H9 (cell line): ENCODE measurements around the gene TYSND1. TPM values are rescaled to one million over a fixed set of nuclear protein-coding genes. Genes with fewer than 3 reads are reported as not detected.

Experiments used
- DNase-seq: peaks from one replicate; pipeline ENCODE4 v3.0.0-alpha.2; 2017
- H2AFZ ChIP-seq: one replicate; pipeline ENCODE4 v1.6.1; 2013; ENCODE audit warnings: mild to moderate bottlenecking, low read length, control low read depth, moderate library complexity
- H2AK5ac ChIP-seq: 2 replicates; pipeline ENCODE4 v1.6.1; 2013; ENCODE audit warnings: low read length, control low read depth, mixed read lengths; ENCODE audit not compliant: insufficient read length
- H2BK120ac ChIP-seq: one replicate; pipeline ENCODE4 v1.6.1; 2013; ENCODE audit warnings: low read depth, mild to moderate bottlenecking, low read length, control low read depth, inconsistent platforms; ENCODE audit not compliant: poor library complexity, severe bottlenecking
- H2BK12ac ChIP-seq: 2 replicates; pipeline ENCODE4 v1.6.1; 2013; ENCODE audit warnings: low read length, control low read depth, mixed read lengths, low read depth; ENCODE audit not compliant: insufficient read length
- H2BK15ac ChIP-seq: 2 replicates; pipeline ENCODE4 v1.6.1; 2013; ENCODE audit warnings: low read depth, low read length, control low read depth
- H2BK20ac ChIP-seq: one replicate; pipeline ENCODE4 v1.6.1; 2013; ENCODE audit warnings: low read depth, mild to moderate bottlenecking, low read length, control low read depth, inconsistent platforms; ENCODE audit not compliant: poor library complexity, severe bottlenecking
- H2BK5ac ChIP-seq: 2 replicates; pipeline ENCODE4 v1.6.1; 2013; ENCODE audit warnings: low read length, control low read depth, mixed read lengths; ENCODE audit not compliant: insufficient read length
- H3K14ac ChIP-seq: 2 replicates; pipeline ENCODE4 v1.6.1; 2013; ENCODE audit warnings: low read length, control low read depth; ENCODE audit not compliant: insufficient read depth
- H3K18ac ChIP-seq: 2 replicates; pipeline ENCODE4 v1.6.1; 2013; ENCODE audit warnings: low read depth, mild to moderate bottlenecking, mixed read lengths, low read length, control low read depth; ENCODE audit not compliant: insufficient read length
- H3K23ac ChIP-seq: 2 replicates; pipeline ENCODE4 v1.6.1; 2013; ENCODE audit warnings: low read length, control low read depth, mixed read lengths, low read depth; ENCODE audit not compliant: insufficient read length
- H3K23me2 ChIP-seq: 2 replicates; pipeline ENCODE4 v1.6.1; 2013; ENCODE audit warnings: low read depth, mild to moderate bottlenecking, mixed read lengths, low read length, control low read depth; ENCODE audit not compliant: insufficient read length, poor library complexity, severe bottlenecking
- H3K27ac ChIP-seq: 2 replicates; pipeline ENCODE4 v1.5.1; 2013; ENCODE audit warnings: low read length, control low read depth, mixed read lengths, low read depth; ENCODE audit not compliant: insufficient read length
- H3K27me3 ChIP-seq: 2 replicates; pipeline ENCODE4 v1.6.1; 2013; ENCODE audit warnings: low read length, control low read depth, inconsistent platforms; ENCODE audit not compliant: insufficient read depth
- H3K4ac ChIP-seq: 2 replicates; pipeline ENCODE4 v1.6.1; 2013; ENCODE audit warnings: low read depth, mild to moderate bottlenecking, control low read depth, inconsistent platforms, low read length, moderate library complexity
- H3K4me1 ChIP-seq: 2 replicates; pipeline ENCODE4 v1.6.1; 2013; ENCODE audit warnings: low read length, control low read depth, inconsistent platforms; ENCODE audit not compliant: insufficient read depth
- H3K4me2 ChIP-seq: 2 replicates; pipeline ENCODE4 v1.6.1; 2013; ENCODE audit warnings: low read length, control low read depth, mixed read lengths; ENCODE audit not compliant: insufficient read length, insufficient read depth
- H3K56ac ChIP-seq: 2 replicates; pipeline ENCODE4 v1.6.1; 2013; ENCODE audit warnings: low read depth, mild to moderate bottlenecking, mixed read lengths, low read length, control low read depth; ENCODE audit not compliant: insufficient read length
- H3K79me1 ChIP-seq: 2 replicates; pipeline ENCODE4 v1.6.1; 2013; ENCODE audit warnings: low read depth, mild to moderate bottlenecking, moderate library complexity, low read length, control low read depth, inconsistent platforms; ENCODE audit not compliant: insufficient read depth, poor library complexity, severe bottlenecking
- H3K79me2 ChIP-seq: 2 replicates; pipeline ENCODE4 v1.6.1; 2013; ENCODE audit warnings: low read length, control low read depth, inconsistent platforms; ENCODE audit not compliant: insufficient read depth
- H3K9ac ChIP-seq: 2 replicates; pipeline ENCODE4 v1.6.1; 2013; ENCODE audit warnings: low read length, control low read depth, mixed read lengths; ENCODE audit not compliant: insufficient read length; ENCODE audit errors: extremely low read depth
- H3K9me3 ChIP-seq: one replicate; pipeline ENCODE4 v1.6.1; 2013; ENCODE audit warnings: low read depth, low read length, inconsistent platforms; ENCODE audit not compliant: control insufficient read depth
- H3T11ph ChIP-seq: one replicate; pipeline ENCODE4 v1.6.1; 2013; ENCODE audit warnings: mild to moderate bottlenecking, low read length, control low read depth, inconsistent platforms
- H4K20me1 ChIP-seq: one replicate; pipeline ENCODE4 v1.6.1; 2013; ENCODE audit not compliant: control insufficient read depth, insufficient read length, insufficient read depth
- H4K5ac ChIP-seq: 2 replicates; pipeline ENCODE4 v1.6.1; 2013; ENCODE audit warnings: low read depth, mild to moderate bottlenecking, mixed read lengths, low read length, control low read depth; ENCODE audit not compliant: insufficient read length
- H4K8ac ChIP-seq: replicated peaks from 2 replicates; pipeline ENCODE4 v1.6.1; 2013; ENCODE audit warnings: low read length, control low read depth, mixed read lengths, low read depth; ENCODE audit not compliant: insufficient read length
- H4K91ac ChIP-seq: 2 replicates; pipeline ENCODE4 v1.6.1; 2013; ENCODE audit warnings: low read depth, mild to moderate bottlenecking, moderate library complexity, mixed read lengths, low read length, control low read depth; ENCODE audit not compliant: insufficient read length
- H3K27ac Mint-ChIP-seq, 3 experiments: 2 replicates in 2 of 3; 3 replicates in 1 of 3; pipeline ENCODE4 v1.8.0; 2020 to 2021; ENCODE audit warnings: mixed read lengths in 3 of 3, mild to moderate bottlenecking in 1 of 3, moderate library complexity in 1 of 3
- H3K27me3 Mint-ChIP-seq: 2 replicates; pipeline ENCODE4 v1.8.0; 2021; ENCODE audit warnings: low read depth, mild to moderate bottlenecking, moderate library complexity, mixed read lengths
- H3K36me3 Mint-ChIP-seq, 3 experiments: 2 replicates in 2 of 3; 3 replicates in 1 of 3; pipeline ENCODE4 v1.8.0; 2020 to 2021; ENCODE audit warnings: low read depth in 3 of 3, mixed read lengths in 3 of 3; ENCODE audit not compliant: insufficient read depth in 1 of 3
- H3K4me1 Mint-ChIP-seq, 2 experiments: 2 replicates each; pipeline ENCODE4 v1.8.0; 2020; ENCODE audit warnings: mixed read lengths in 2 of 2
- H3K4me3 Mint-ChIP-seq, 2 experiments: 2 replicates in 1 of 2; 3 replicates in 1 of 2; pipeline ENCODE4 v1.8.0; 2020 to 2021; ENCODE audit warnings: mild to moderate bottlenecking in 2 of 2, mixed read lengths in 2 of 2, moderate library complexity in 1 of 2
- H3K9me3 Mint-ChIP-seq, 2 experiments: 2 replicates in 1 of 2; 3 replicates in 1 of 2; pipeline ENCODE4 v1.8.0; 2020; ENCODE audit warnings: mild to moderate bottlenecking in 2 of 2, mixed read lengths in 2 of 2, moderate library complexity in 1 of 2
- whole genome bisulfite sequencing: extraction: QIAGEN DNeasy Blood & Tissue Kit; methylation state at CpG from one replicate; pipeline ENCODE4 v1.1.7; 2013; ENCODE audit warnings: missing lambda C conversion rate, low lambda C conversion rate, mixed read lengths; ENCODE audit not compliant: insufficient read length; ENCODE audit errors: extremely low coverage; 5-methylcytosine and 5-hydroxymethylcytosine counted together
- total RNA-seq: library from RNA; stranded (reverse); gene quantifications from 2 replicates; pipeline ENCODE4 v1.2.1, GENCODE V29; 2021
- TF ChIP-seq, protein P1 (sequence below): fragments of 200-600 bp; sonication (generic); conservative IDR thresholded peaks from 3 replicates; pipeline ENCODE4 v1.8.0; 2021; ENCODE audit warnings: antibody characterized with exemption, mild to moderate bottlenecking

TYSND1 gene
- total RNA-seq, 1 experiment from 2014 or later: 12.8 TPM

DNA sequence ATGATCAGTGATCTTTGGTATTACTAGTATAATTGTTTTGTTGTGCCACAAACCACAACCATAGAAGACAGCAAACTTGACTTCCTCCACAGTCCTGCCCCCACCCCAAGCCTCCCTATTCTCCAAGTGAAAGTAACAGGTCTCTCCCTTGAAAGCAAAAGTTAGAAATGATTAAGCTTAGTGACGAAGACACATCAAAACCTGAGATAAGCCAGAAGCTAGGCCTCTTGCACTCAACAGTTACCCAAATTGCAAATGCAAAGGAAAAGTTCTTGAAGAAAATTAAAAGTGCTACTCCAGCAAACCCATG, 16.3 kb upstream of the TYSND1 start:
- H4K5ac ChIP-seq: no peak overlapping the region
- no peaks in the 10 kb centered on the region for H3K23me2 ChIP-seq
- no peak overlapping the region for H2BK20ac ChIP-seq
- no peaks in the 10 kb centered on the region for H3K9me3 ChIP-seq
- Mint-ChIP-seq H3K27me3 (no peaks in the 10 kb centered on the region), H3K9me3 (no peaks in the 10 kb centered on the region), H3K27ac (peak overlapping the region in 2 of 3 experiments; percentile 32 to 91; a peak in 4 of 7 replicates), H3K36me3 (peaks cover 4 to 44% (median 36%) of the 10 kb centered on the region in 3 experiments; a peak in 5 of 7 replicates), H3K4me1 (peaks cover 7 to 14% of the 10 kb centered on the region in 2 experiments), H3K4me3 (no peak overlapping the region)
- H4K20me1 ChIP-seq: no peaks in the 10 kb centered on the region
- no peak overlapping the region for H3K14ac ChIP-seq
- no CpG with 5 or more reads among the region's 1 CpG for WGBS
- TF ChIP-seq, protein P1, sequence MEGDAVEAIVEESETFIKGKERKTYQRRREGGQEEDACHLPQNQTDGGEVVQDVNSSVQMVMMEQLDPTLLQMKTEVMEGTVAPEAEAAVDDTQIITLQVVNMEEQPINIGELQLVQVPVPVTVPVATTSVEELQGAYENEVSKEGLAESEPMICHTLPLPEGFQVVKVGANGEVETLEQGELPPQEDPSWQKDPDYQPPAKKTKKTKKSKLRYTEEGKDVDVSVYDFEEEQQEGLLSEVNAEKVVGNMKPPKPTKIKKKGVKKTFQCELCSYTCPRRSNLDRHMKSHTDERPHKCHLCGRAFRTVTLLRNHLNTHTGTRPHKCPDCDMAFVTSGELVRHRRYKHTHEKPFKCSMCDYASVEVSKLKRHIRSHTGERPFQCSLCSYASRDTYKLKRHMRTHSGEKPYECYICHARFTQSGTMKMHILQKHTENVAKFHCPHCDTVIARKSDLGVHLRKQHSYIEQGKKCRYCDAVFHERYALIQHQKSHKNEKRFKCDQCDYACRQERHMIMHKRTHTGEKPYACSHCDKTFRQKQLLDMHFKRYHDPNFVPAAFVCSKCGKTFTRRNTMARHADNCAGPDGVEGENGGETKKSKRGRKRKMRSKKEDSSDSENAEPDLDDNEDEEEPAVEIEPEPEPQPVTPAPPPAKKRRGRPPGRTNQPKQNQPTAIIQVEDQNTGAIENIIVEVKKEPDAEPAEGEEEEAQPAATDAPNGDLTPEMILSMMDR: no peak
- H2BK5ac ChIP-seq: no peak overlapping the region
- no peak overlapping the region for H2BK120ac ChIP-seq
- H3K23ac ChIP-seq: no peak overlapping the region
- H3T11ph ChIP-seq: no peak overlapping the region
- H2BK15ac ChIP-seq: no peak overlapping the region
- no peaks in the 10 kb centered on the region for H3K79me1 ChIP-seq
- no peak overlapping the region for H4K91ac ChIP-seq
- no peaks in the 10 kb centered on the region for H3K4me1 ChIP-seq
- H3K27me3 ChIP-seq: no peaks in the 10 kb centered on the region
- no peak overlapping the region for H2AK5ac ChIP-seq
- H3K9ac ChIP-seq: no peak overlapping the region
- H4K8ac ChIP-seq: no peak overlapping the region
- H3K4me2 ChIP-seq: no peak overlapping the region
- H3K79me2 ChIP-seq: peaks cover 25% of the 10 kb centered on the region; the same call in 1 of the 2 replicates
- no peak overlapping the region for H3K27ac ChIP-seq
- H2BK12ac ChIP-seq: no peak overlapping the region
- no peak overlapping the region for H2AFZ ChIP-seq
- H3K4ac ChIP-seq: no peak overlapping the region
- H3K18ac ChIP-seq: no peak overlapping the region
- DNase-seq: no peak
- H3K56ac ChIP-seq: no peak overlapping the region
